T-cell (primary cell): ENCODE measurements around the gene PROK2. TPM values are rescaled to one million over a fixed set of nuclear protein-coding genes. Genes with fewer than 3 reads are reported as not detected.

Source experiments
- ATAC-seq, 4 experiments: fragments of 200-7000 bp in 3 of 4; fragments of 150-1000 bp in 1 of 4; cut with Tn5 transposase; replicated peaks in 1 of 4; 1 replicate in 3 of 4; 2 replicates in 1 of 4; pipeline ENCODE4 v1.10.0; 2021; ENCODE audit warnings: moderate library complexity in 3 of 4, mild to moderate bottlenecking in 2 of 4, moderate number of reproducible peaks in 1 of 4
- CTCF ChIA-PET, 2 donors: fragments of 300-600 bp; sonication (Branson Sonifier 250); formaldehyde crosslinking; loops; one replicate each; lab custom pipeline; 2022; ENCODE audit warnings: antibody characterized with exemption in 2 of 2; lab: Charles Lee
- POLR2A ChIA-PET, 2 donors: fragments of 300-600 bp; sonication (Branson Sonifier 250); formaldehyde crosslinking; loops; one replicate each; lab custom pipeline; 2022; ENCODE audit warnings: antibody characterized with exemption in 2 of 2; lab: Charles Lee
- DNase-seq, 35 experiments: peaks; one replicate each; pipeline versions ENCODE4 v3.0.0 to v3.0.0-alpha.2; 2013 to 2023
- H3K27ac ChIP-seq: one replicate; pipeline ENCODE4 v1.5.1; 2013; ENCODE audit warnings: low read length
- H3K27me3 ChIP-seq, 2 experiments: replicated peaks in 1 of 2; 1 replicate in 1 of 2; 2 replicates in 1 of 2; pipeline versions ENCODE4 v1.6.1 to v1.7.0; 2013; ENCODE audit warnings: low read length in 1 of 2, mixed read lengths in 1 of 2; ENCODE audit not compliant: control insufficient read depth in 2 of 2, insufficient read depth in 2 of 2; ENCODE audit errors: extremely low read depth in 1 of 2
- H3K36me3 ChIP-seq, 2 donors: 1 replicate in 1 of 2; 2 replicates in 1 of 2; pipeline versions ENCODE4 v1.6.1 to v1.7.0; 2013; ENCODE audit warnings: low read length in 1 of 2; ENCODE audit not compliant: control insufficient read depth in 2 of 2, insufficient read depth in 1 of 2; ENCODE audit errors: extremely low read depth in 1 of 2
- H3K4me1 ChIP-seq, 2 experiments: 1 replicate in 1 of 2; 2 replicates in 1 of 2; pipeline versions ENCODE4 v1.6.1 to v1.7.0; 2013; ENCODE audit warnings: low read length in 2 of 2, mixed read lengths in 1 of 2; ENCODE audit not compliant: insufficient read depth in 2 of 2, control insufficient read depth in 1 of 2; ENCODE audit errors: extremely low read depth in 1 of 2
- H3K4me3 ChIP-seq, 2 donors: 1 replicate in 1 of 2; 2 replicates in 1 of 2; pipeline versions ENCODE4 v1.5.1 to v1.7.0; 2013; ENCODE audit warnings: mild to moderate bottlenecking in 2 of 2, low read length in 1 of 2, moderate library complexity in 1 of 2; ENCODE audit not compliant: control insufficient read depth in 1 of 2; ENCODE audit errors: extremely low read depth in 1 of 2
- H3K9me3 ChIP-seq: 2 replicates; pipeline ENCODE4 v1.7.0; 2013
- H3K27ac Mint-ChIP-seq, 2 donors: one replicate each; pipeline ENCODE4 v1.8.0; 2020 to 2021; ENCODE audit warnings: mild to moderate bottlenecking in 2 of 2, mixed read lengths in 2 of 2
- H3K27me3 Mint-ChIP-seq, 2 donors: one replicate each; pipeline ENCODE4 v1.8.0; 2021 to 2022; ENCODE audit warnings: mixed read lengths in 2 of 2
- H3K36me3 Mint-ChIP-seq: one replicate; pipeline ENCODE4 v1.8.0; 2021; ENCODE audit warnings: mixed read lengths
- H3K4me1 Mint-ChIP-seq, 3 donors: one replicate each; pipeline ENCODE4 v1.8.0; 2020 to 2022; ENCODE audit warnings: mixed read lengths in 3 of 3, mild to moderate bottlenecking in 1 of 3
- H3K4me3 Mint-ChIP-seq, 3 donors: one replicate each; pipeline ENCODE4 v1.8.0; 2020 to 2022; ENCODE audit warnings: mild to moderate bottlenecking in 3 of 3, mixed read lengths in 3 of 3, moderate library complexity in 3 of 3
- H3K9me3 Mint-ChIP-seq, 3 donors: one replicate each; pipeline ENCODE4 v1.8.0; 2020 to 2022; ENCODE audit warnings: mixed read lengths in 3 of 3
- WGBS: methylation state at CpG from one replicate; pipeline ENCODE4 v1.1.5; 2013; ENCODE audit warnings: missing lambda C conversion rate; ENCODE audit not compliant: insufficient coverage; 5-methylcytosine and 5-hydroxymethylcytosine counted together
- total RNA-seq, 35 experiments: library from RNA in 6 of 35; stranded (reverse) in 6 of 35; fragments of 120-200 nt in 1 of 35; gene quantifications; one replicate each; pipeline versions ENCODE4 v1.2.1 to v1.2.4 and lab custom pipeline; 2013 to 2026

The PROK2 gene
- total RNA-seq, 5 donors from 2014 or later (not counting 1 experiment from before 2014, with no cell fraction given) = 0.42 to 1.9 (median 0.63) TPM

GRCh38 chr3:71785532-71786216, 726 bp upstream of the PROK2 start:
- peaks cover 5 to 15% of the 10 kb centered on the region in 2 experiments for H3K4me1 ChIP-seq
- WGBS = 10% methylated on average over 11 of the region's 28 CpGs
- Mint-ChIP-seq H3K9me3 (no peaks in the 10 kb centered on the region), H3K27ac (no peak overlapping the region), H3K36me3 (no peaks in the 10 kb centered on the region), H3K4me3 (peak overlapping the region; percentile 61 to 80 (median 75)), H3K27me3 (peaks cover 40 to 44% of the 10 kb centered on the region in 2 donors), H3K4me1 (peaks cover 10 to 19% (median 15%) of the 10 kb centered on the region in 3 donors)
- H3K4me3 ChIP-seq = peak overlapping the region in 1 of 2 donors; percentile 54
- peaks cover 14 to 17% of the 10 kb centered on the region in 2 experiments for H3K27me3 ChIP-seq
- peak in 1 of 35 experiments; percentile 1 for DNase-seq
- ATAC-seq = peak; percentile 11 to 37 (median 18)
- no peak overlapping the region for H3K27ac ChIP-seq
- H3K36me3 ChIP-seq = no peaks in the 10 kb centered on the region
- ChIA-PET POLR2A (no interaction called here), CTCF (no interaction called here)
- H3K9me3 ChIP-seq = no peaks in the 10 kb centered on the region

GRCh38 chr3:71784201-71784913, 591 bp downstream of the PROK2 start:
- no peak for DNase-seq
- Mint-ChIP-seq H3K27me3 (peaks cover 51 to 55% of the 10 kb centered on the region in 2 donors), H3K36me3 (no peaks in the 10 kb centered on the region), H3K9me3 (no peaks in the 10 kb centered on the region), H3K4me1 (peaks cover 23 to 31% (median 26%) of the 10 kb centered on the region in 3 donors), H3K4me3 (peak overlapping the region; percentile 70 to 80 (median 74)), H3K27ac (peak overlapping the region in 1 of 2 donors; percentile 66)
- ChIA-PET CTCF (interaction anchor here in 1 of 2 donors (0.6 kb wide), 1 partner anchor 130 kb away, joined by 6 read pairs; no protein-coding TSS in a partner anchor), POLR2A (no interaction called here)
- Histone ChIP-seq H3K9me3 (no peaks in the 10 kb centered on the region), H3K27ac (no peak overlapping the region), H3K36me3 (no peaks in the 10 kb centered on the region), H3K27me3 (peaks cover 14 to 25% of the 10 kb centered on the region in 2 experiments), H3K4me3 (peak overlapping the region; percentile 33 to 74), H3K4me1 (peaks cover 7 to 25% of the 10 kb centered on the region in 2 experiments)
- ATAC-seq = no peak
- WGBS = 7% methylated on average over 22 of the region's 23 CpGs

GRCh38 chr3:71783152-71783551, 1.8 kb downstream of the PROK2 start:
- Histone ChIP-seq H3K27ac (no peak overlapping the region), H3K9me3 (no peaks in the 10 kb centered on the region), H3K27me3 (peaks cover 14 to 25% of the 10 kb centered on the region in 2 experiments), H3K4me3 (no peak overlapping the region), H3K4me1 (peaks cover 7 to 25% of the 10 kb centered on the region in 2 experiments), H3K36me3 (no peaks in the 10 kb centered on the region)
- no CpG with 5 or more reads among the region's 1 CpG for WGBS
- no peaks in the 10 kb centered on the region for H3K36me3 Mint-ChIP-seq
- peak overlapping the region in 1 of 3 donors; percentile 80 for H3K4me3 Mint-ChIP-seq
- no peaks in the 10 kb centered on the region for H3K9me3 Mint-ChIP-seq
- H3K27ac Mint-ChIP-seq = no peak overlapping the region
- DNase-seq (no peak), ATAC-seq (no peak)
- POLR2A ChIA-PET = no interaction called here
- peaks cover 55 to 61% of the 10 kb centered on the region in 2 donors for H3K27me3 Mint-ChIP-seq
- CTCF ChIA-PET = no interaction called here
- peaks cover 23 to 32% (median 26%) of the 10 kb centered on the region in 3 donors for H3K4me1 Mint-ChIP-seq

- 83% methylated on average over 3 of the region's 4 CpGs for WGBS
- Mint-ChIP-seq H3K27ac (no peak overlapping the region), H3K27me3 (peaks cover 44 to 60% of the 10 kb centered on the region in 2 donors), H3K9me3 (no peaks in the 10 kb centered on the region), H3K4me1 (peaks cover 23 to 26% (median 24%) of the 10 kb centered on the region in 3 donors), H3K4me3 (no peak overlapping the region), H3K36me3 (no peaks in the 10 kb centered on the region)
- ChIA-PET POLR2A (no interaction called here), CTCF (no interaction called here)
- Histone ChIP-seq H3K27me3 (peaks cover 9 to 20% of the 10 kb centered on the region in 2 experiments), H3K4me3 (no peak overlapping the region), H3K36me3 (no peaks in the 10 kb centered on the region), H3K4me1 (peaks cover 7 to 21% of the 10 kb centered on the region in 2 experiments), H3K9me3 (no peaks in the 10 kb centered on the region), H3K27ac (no peak overlapping the region)
- ATAC-seq (no peak), DNase-seq (no peak)
These were observed 4.5 kb downstream of the PROK2 start for GRCh38 chr3:71780430-71780829.

- POLR2A ChIA-PET = no interaction called here
- Mint-ChIP-seq H3K27ac (peak overlapping the region; percentile 30 to 32), H3K9me3 (no peaks in the 10 kb centered on the region), H3K4me3 (no peak overlapping the region), H3K27me3 (peaks cover 40 to 58% of the 10 kb centered on the region in 2 donors), H3K4me1 (peaks cover 22 to 24% (median 23%) of the 10 kb centered on the region in 3 donors), H3K36me3 (no peaks in the 10 kb centered on the region)
- Histone ChIP-seq H3K4me3 (no peak overlapping the region), H3K36me3 (no peaks in the 10 kb centered on the region), H3K9me3 (no peaks in the 10 kb centered on the region), H3K4me1 (peaks cover 7 to 18% of the 10 kb centered on the region in 2 experiments), H3K27ac (no peak overlapping the region), H3K27me3 (peaks cover 9 to 18% of the 10 kb centered on the region in 2 experiments)
- CTCF ChIA-PET = no interaction called here
- ATAC-seq = peak in 2 of 4 experiments; percentile 29 to 36
- DNase-seq = peak in 1 of 35 experiments; percentile 21
- 78% methylated on average over 1 of the region's 6 CpGs for WGBS
These were observed 5.1 kb downstream of the PROK2 start for GRCh38 chr3:71779674-71780377.

- no peak overlapping the region for H3K4me3 ChIP-seq
- no peaks in the 10 kb centered on the region for H3K36me3 Mint-ChIP-seq
- peaks cover 32 to 49% of the 10 kb centered on the region in 2 donors for H3K27me3 Mint-ChIP-seq
- CTCF ChIA-PET = no interaction called here
- no peaks in the 10 kb centered on the region for H3K9me3 Mint-ChIP-seq
- ATAC-seq (no peak), DNase-seq (no peak)
- peaks cover 13 to 14% (median 13%) of the 10 kb centered on the region in 3 donors for H3K4me1 Mint-ChIP-seq
- peaks cover 2 to 11% of the 10 kb centered on the region in 2 experiments for H3K4me1 ChIP-seq
- no peaks in the 10 kb centered on the region for H3K36me3 ChIP-seq
- no peak overlapping the region for H3K4me3 Mint-ChIP-seq
- no peak overlapping the region for H3K27ac ChIP-seq
- H3K9me3 ChIP-seq = no peaks in the 10 kb centered on the region
- POLR2A ChIA-PET = interaction anchor here in 1 of 2 donors (0.6 kb wide), 1 partner anchor 11 kb away, joined by 5 read pairs; no protein-coding TSS in a partner anchor
- no CpG with 5 or more reads among the region's 3 CpGs for WGBS
- H3K27ac Mint-ChIP-seq = no peak overlapping the region
- H3K27me3 ChIP-seq = peaks cover 3 to 11% of the 10 kb centered on the region in 2 experiments
These were observed 6.6 kb downstream of the PROK2 start for GRCh38 chr3:71778353-71778752.
